HG03439 (cell line): ENCODE results near the gene OR5W2.
"Not testable (repeated sequence)": the region's sequence is repeated elsewhere in the genome, so short reads cannot be mapped to it uniquely, and the experiment has no call there.

Experiments used
- ATAC-seq: cut with Tn5 transposase; IDR thresholded peaks from one replicate; pipeline ENCODE4 v1.9.1; 2021; ENCODE audit warnings: mild to moderate bottlenecking, moderate library complexity; ENCODE audit not compliant: unreplicated experiment

The OR5W2 gene

DNA sequence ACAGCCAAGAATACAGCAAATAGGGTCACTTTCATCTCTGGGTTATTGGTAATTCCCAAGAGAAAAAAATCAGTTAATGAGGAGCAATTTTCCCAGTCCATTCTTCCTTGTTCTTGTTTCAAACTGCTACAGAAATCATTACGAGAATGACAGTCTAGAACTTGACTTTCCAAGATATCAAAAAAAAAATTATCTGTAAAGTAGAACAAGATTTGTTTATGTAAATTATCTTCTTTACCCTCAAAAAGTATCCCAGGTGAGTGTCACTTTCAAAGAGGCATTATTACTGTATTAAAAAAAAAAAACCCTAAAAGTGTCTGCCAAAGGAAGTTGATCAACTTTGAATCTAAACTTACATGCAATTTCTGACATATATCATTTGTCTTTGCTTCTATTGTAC lies at the start of gene OR5W2:
TSS of gene OR5W2 (minus strand) at position 101 of the 400 bp plus-strand sequence. CDS start at position 101, 0 bp downstream.
- no peak for ATAC-seq

DNA sequence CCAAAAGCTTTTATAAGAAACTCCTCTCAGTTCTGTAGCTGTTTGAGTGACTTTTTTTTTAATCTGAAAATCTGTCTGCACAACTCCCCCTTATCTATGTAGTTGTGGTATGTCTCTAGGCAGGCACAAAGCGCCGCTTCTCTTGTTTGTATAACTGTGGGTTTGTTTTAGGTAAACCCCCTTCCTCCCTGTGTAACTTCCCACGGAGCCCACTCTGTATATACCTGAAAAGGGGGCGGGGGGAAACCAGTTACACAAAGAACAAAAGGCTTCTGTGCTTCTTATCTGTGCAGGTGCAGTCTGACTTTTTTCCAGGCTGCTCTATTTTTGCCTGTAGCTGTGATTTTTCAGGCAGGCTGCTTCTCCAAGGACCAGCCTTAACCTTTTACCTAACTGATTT lies 42.1 kb upstream of the OR5W2 start:
- ATAC-seq = no peak

GRCh38 chr11:55949330-55949729 lies 34.9 kb upstream of the OR5W2 start:
- ATAC-seq = no peak

GRCh38 chr11:55942785-55943392 lies 28.5 kb upstream of the OR5W2 start:
- no peak for ATAC-seq

GRCh38 chr11:55936300-55936699 lies 21.9 kb upstream of the OR5W2 start, which contains the start of gene OR5I1:
Gene OR5I1 (minus strand): TSS chr11:55936400. CDS start chr11:55936400, 0 bp downstream.
- ATAC-seq = no peak

DNA sequence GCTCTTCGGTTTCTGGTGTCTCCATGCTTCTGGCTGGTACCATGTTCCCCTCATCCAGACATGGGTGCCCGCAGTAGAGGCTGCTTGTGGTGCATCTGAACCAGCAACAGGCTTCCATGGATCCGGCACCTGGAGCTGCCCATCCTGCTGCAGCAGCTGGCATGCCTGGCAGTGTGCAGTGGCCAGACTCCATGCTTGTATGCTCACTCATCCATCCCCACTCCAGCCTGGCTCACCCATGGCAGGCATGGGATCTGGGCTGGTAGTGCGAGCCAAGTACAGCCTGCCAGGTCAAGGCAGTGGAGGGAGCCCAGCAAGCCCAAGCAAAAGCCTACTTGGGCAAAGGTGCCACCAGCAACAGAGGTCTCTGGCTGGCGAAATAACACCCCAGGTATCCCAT lies 6.2 kb upstream of the OR5W2 start:
- ATAC-seq = no peak

GRCh38 chr11:55902308-55902707 lies 12.1 kb downstream of the OR5W2 start:
- ATAC-seq = no peak

DNA sequence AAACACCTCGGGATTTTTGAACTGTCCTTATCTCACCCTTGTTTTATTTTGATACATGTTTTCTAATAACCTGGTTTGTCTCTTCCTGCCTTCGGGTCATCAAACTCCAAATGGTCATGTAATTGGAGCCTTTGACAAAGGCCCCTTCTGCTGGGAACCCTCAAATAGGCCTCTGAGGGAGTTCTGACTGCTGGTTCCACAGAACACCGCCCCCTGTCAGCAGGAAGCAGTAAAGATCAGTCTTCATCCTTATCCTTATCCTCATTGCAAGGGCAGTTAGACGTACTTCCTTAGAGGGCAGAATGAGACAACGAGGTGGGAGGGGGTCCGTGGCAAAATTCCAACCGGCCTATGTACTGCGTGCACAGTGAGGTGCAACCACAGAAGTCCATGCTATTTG lies 19.2 kb downstream of the OR5W2 start:
- ATAC-seq = no peak

DNA sequence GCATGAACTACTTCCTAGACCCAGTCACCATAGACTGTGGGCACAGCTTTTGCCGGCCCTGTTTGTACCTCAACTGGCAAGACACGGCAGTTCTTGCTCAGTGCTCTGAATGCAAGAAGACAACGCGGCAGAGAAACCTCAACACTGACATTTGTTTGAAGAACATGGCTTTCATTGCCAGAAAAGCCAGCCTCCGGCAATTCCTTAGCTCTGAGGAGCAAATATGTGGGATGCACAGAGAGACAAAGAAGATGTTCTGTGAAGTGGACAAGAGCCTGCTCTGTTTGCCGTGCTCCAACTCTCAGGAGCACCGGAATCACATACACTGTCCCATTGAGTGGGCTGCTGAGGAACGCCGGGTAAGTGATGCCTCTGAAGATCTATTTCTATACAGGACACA lies 28.9 kb downstream of the OR5W2 start:
- ATAC-seq = not testable (repeated sequence)

GRCh38 chr11:55884995-55885394 lies 29.4 kb downstream of the OR5W2 start:
- ATAC-seq = not testable (repeated sequence)

GRCh38 chr11:55882997-55883396 lies 31.4 kb downstream of the OR5W2 start, which contains the start of gene TRIM51:
Gene TRIM51 (plus strand): TSS chr11:55883297. CDS start chr11:55885429, 2,132 bp downstream.
- ATAC-seq = not testable (repeated sequence)

GRCh38 chr11:55873146-55873545 lies 41.2 kb downstream of the OR5W2 start:
- not testable (repeated sequence) for ATAC-seq

DNA sequence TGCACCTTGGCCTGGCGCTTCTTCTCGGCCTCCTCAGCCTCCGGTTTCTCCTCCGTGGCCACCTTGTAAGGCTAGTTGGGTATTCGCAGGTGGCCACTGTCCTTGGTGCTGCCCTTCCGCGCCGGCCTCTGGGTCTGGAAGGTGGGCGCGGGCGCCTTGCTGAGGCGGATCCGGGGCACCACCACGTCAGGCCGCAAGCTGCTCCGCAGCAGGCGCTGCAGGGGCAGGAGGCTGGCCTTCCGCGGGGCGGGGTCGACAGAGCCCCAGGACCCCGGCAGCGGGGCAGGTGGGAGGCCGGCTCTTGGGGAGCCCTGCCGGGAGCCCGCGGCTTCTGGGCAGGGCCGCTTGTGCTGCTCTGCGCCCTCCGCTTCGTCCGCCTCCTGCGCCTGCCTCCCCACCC lies 41.7 kb downstream of the OR5W2 start:
- ATAC-seq = not testable (repeated sequence)

DNA sequence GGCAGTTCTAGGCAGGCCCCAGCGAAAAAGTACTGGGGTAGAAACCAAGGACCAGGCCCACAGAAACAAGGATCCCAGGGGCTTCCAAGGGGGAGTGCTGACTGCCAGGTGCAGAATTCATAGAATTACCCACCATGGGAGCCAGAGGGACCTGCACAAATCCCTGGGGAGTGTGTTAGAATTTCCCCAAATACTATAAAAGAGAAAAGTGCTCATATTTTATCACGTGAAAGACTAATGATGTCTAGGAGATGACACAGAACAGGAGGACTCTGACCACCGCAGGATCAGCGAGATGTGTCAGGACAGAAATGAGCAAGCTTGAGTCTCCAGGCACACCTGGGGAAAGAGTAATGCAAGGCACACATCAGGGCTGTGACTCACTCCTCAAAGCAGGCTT lies 47.0 kb downstream of the OR5W2 start:
- ATAC-seq = not testable (repeated sequence)
